ENCODE results near the gene PLET1.
A peak's percentile ranks its signal among the peaks of the same experiment; 100 is the strongest.

The PLET1 gene

DNA sequence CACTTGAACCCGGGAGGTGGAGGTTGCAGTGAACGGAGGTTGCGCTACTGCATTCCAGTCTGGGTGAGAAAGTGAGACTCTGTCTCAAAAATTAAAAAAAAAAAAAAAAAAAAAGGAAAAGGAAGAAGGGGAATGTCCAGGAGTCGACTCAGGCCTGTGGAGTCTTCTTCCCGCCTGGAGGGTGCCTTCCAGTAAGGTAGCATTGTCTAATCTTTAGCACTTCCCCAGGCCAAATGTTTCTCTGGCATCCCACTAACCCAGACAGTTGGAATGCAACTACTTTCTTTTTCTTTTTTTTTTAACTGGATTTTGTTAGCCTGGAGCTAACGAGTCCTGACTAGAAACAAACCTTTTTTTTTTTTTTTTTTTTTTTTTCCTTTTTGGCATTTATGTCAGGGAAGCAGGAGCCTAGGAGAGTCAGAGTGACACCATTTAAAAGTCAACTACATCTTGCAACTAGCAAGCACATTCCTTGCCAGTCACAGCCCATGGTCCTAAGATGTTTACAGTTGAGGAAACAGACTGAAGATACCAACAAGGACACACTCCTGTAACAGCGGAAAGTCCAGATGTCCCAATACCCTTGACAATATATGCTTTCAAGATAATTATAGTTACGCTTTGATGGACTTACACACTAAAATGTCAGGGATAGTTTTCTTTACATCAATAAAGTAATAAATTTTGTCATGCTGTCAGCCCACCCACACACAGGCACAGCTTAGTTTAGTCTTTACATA lies 10.6 kb downstream of the PLET1 start:
- FAIRE-seq: no peak
- DNase-seq (ENCODE audit: extremely low spot score, insufficient read length, low read depth): no peak

GRCh38 chr11:112248201-112248600 lies 12.5 kb downstream of the PLET1 start:
- DNase-seq (ENCODE audit: extremely low spot score, insufficient read length, low read depth): no peak
- no peak for FAIRE-seq

DNA sequence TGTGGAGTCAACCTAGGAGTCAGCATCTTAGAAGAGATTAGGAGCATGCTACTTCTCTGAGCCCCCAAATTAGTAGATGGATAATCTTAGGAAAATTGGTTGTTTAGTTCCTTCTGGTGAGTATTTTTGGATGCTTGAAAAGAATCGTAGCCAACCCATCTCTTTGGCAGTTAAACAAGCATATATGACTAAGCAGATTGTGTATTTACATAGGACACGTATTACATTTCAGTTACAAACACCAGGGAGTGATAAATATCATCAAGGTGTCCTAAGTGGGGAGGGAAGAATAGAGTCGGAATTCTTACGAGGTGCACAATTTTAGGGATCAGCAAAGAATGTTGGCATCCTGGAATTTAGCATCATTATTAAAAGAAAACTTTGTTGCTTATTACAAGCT lies 13.5 kb downstream of the PLET1 start:
- FAIRE-seq: no peak
- no peak for DNase-seq (ENCODE audit: extremely low spot score, insufficient read length, low read depth)

- DNase-seq (ENCODE audit: extremely low spot score, insufficient read length, low read depth): no peak
- FAIRE-seq: no peak
Observed at GRCh38 chr11:112241486-112241885, 19.2 kb downstream of the PLET1 start.

- no peak for FAIRE-seq
Observed at GRCh38 chr11:112238041-112238440, 22.6 kb downstream of the PLET1 start.

GRCh38 chr11:112237451-112237850 lies 23.2 kb downstream of the PLET1 start:
- DNase-seq (ENCODE audit: extremely low spot score, insufficient read length, low read depth): no peak
- no peak for FAIRE-seq

More at GRCh38 chr11:112238041-112238440, 22.6 kb downstream of the PLET1 start:
- DNase-seq (ENCODE audit: extremely low spot score, insufficient read length, low read depth): no peak

DNA sequence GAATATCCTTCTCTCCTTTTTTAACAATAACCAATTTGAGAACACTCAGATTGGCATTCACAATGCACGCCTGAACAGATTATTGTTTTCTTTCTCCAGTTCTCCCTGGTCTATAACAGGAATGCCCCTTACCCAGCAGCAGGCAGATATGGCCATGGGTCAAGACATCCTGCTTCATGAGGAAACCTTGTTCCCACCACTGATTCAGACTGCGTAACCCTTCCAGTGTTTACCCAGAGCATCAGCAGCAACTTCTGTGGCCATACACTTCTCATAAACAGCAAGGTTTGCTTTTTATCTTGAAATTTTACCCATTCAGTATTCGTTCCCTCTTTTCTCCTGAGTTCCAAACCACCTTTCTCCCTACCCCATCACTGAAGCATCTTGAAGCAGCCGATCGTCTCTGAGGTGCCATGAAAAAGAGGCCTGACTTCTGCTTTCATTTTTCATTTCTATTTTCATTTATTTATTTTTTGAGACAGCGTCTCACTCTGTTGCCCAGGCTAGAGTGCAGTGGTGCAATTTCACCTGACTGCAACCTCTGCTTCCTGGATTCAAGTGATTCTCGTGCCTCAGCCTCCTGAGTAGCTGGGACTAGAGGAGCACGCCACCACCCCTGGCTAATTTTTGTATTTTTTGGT lies 24.8 kb downstream of the PLET1 start:
- no peak for DNase-seq (ENCODE audit: extremely low spot score, insufficient read length, low read depth)
- peak; percentile 35 for FAIRE-seq

DNA sequence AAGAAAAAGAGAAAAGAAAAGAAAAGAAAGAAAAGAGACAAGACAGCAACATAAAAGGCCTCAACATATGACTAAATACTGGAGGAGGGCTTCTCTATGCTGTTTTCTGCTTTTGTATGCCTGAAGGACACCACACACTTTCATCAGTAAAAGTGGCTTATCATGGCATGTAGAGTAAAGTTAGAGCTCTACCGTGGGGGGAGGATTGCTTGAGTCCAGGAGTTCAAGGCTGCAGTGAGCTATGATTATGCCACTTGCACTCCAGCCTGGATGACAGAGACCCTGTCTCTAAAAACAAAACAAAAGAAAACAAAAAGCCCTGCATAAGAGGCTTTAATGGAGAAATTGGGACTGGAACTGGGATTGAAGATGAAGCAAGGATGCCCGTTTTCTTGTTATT lies 28.7 kb downstream of the PLET1 start:
- DNase-seq (ENCODE audit: extremely low spot score, insufficient read length, low read depth) (no peak), FAIRE-seq (no peak)

DNA sequence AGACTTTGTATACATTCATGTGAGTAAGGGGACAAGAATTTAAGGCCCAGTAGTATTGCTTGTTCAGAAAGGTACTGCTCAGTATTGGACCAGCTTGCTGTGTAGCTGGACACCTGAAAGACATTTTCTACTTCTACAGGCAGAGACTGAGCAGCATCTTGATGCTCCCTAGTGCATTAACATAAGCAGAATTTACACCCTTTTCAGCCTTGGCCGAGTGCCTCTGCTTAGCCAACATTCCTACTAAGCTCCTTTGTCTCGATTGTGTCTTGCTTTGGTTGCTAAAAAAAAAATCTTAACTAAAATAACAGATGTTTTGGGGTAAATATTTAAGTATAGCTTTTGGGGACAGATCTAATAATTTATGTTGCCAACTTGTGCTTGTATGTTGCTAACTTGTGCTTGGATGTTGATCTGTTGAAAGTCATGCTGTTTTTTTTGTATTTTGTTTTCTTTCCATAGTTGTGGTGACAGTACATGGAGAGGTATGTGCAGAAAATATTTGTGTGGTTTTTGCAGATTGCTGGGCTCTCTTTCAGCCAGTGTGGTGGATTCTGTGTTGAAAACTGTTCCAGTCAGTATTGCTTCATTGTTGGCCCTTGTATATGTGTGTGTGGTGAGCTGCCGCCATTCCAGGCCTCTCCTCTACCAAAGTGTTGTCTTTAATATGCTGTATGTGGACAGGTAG lies 30.8 kb downstream of the PLET1 start:
- DNase-seq (ENCODE audit: extremely low spot score, insufficient read length, low read depth) (no peak), FAIRE-seq (no peak)

DNA sequence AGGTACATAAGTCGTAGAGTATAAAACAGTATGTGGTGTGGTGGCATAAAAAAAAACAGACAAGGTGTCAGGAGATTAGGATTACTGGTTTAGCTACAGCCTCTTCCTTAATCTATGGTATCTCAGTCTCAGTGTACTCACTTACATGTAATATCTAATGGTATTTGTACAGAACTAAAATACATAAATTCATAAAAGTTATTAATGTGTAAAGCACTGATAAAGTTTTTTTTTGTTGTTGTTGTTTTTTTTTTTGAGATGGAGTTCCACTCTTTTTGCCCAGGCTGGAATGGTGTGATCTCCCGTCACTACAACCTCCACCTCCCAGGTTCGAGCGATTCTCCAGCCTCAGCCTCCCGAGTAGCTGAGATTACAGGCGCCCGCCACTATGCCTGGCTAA lies 31.5 kb downstream of the PLET1 start:
- DNase-seq (ENCODE audit: extremely low spot score, insufficient read length, low read depth): no peak
- no peak for FAIRE-seq

- FAIRE-seq: no peak
- DNase-seq (ENCODE audit: extremely low spot score, insufficient read length, low read depth): no peak
Observed at GRCh38 chr11:112228706-112229105, 32.0 kb downstream of the PLET1 start.

GRCh38 chr11:112227471-112227870 lies 33.2 kb downstream of the PLET1 start:
- no peak for FAIRE-seq
- DNase-seq (ENCODE audit: extremely low spot score, insufficient read length, low read depth): no peak

DNA sequence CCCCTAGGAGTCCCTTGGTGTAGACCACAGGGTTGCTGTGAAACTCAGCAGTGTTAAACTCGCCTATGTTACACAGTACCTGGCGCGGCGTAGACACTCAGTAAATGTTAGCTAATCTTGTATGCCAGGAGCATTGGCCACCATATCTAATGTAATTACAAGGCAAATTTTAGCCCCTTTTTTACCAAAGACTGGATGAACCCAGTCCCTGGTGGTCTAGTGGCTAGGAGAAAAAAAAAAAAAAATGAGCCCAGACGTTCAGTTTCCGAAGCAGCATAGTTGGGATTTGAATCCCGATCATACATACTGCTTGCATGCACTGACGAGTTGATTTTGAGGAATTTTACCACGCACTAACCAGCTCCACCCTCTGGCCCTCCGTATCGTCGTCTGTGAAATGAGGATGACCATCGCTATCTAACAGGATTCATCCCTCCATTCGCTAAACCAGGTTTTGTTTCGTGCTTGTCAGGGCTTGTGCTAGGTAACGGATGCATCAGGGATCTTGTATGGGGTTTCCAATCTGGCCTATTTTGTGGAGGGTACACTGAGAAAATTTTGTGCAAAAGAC lies 33.7 kb downstream of the PLET1 start:
- FAIRE-seq (peak; percentile 33), DNase-seq (ENCODE audit: extremely low spot score, insufficient read length, low read depth) (no peak)

DNA sequence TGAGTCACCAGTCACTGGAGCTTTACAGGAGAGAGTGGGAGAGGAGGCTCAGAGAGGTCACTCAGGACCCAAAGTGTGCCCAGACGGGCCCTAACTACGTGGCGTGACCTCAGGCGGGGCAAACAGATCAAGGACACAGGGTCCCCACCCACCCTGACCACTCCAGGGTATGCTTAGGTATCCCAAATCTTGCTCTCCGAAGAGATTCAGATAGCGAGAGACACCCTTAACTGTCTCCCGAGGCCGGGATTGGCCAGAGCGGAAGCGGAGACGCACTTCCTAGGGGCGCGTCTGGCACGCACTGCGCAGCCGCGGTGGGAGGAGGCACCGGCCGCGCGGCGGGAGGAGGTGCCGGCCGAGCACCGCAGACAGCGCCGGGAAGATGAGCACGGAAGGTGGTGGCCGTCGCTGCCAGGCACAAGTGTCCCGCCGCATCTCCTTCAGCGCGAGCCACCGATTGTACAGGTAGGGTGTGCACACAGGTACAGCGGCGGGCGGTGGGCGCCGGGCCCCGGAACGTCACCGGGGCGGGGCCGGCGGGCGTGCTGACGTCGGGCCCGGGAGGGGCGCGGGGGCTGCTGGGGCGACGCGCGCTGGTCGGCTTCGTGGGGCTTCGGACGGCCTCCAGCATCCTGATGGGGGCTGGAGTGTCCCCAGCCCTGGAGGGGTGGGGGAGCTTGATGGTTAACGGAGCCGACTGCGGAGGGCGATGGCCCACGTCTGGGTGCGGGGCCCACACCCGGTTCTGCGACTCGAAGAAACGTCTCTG lies 34.4 kb downstream of the PLET1 start, which contains the start of gene PTS:
PTS (plus strand) TSS at position 367 of the 769 bp plus-strand sequence; CDS start at position 383, 16 bp downstream.
- FAIRE-seq (peak; percentile 83), DNase-seq (ENCODE audit: extremely low spot score, insufficient read length, low read depth) (peak; percentile 97)

- DNase-seq (ENCODE audit: extremely low spot score, insufficient read length, low read depth) (no peak), FAIRE-seq (no peak)
Observed at GRCh38 chr11:112225753-112226061, 35.0 kb downstream of the PLET1 start.

- DNase-seq (ENCODE audit: extremely low spot score, insufficient read length, low read depth): no peak
- FAIRE-seq: no peak
Observed at GRCh38 chr11:112223754-112224532, 36.7 kb downstream of the PLET1 start.

- no peak for FAIRE-seq
Observed at GRCh38 chr11:112223121-112223520, 37.5 kb downstream of the PLET1 start.

DNA sequence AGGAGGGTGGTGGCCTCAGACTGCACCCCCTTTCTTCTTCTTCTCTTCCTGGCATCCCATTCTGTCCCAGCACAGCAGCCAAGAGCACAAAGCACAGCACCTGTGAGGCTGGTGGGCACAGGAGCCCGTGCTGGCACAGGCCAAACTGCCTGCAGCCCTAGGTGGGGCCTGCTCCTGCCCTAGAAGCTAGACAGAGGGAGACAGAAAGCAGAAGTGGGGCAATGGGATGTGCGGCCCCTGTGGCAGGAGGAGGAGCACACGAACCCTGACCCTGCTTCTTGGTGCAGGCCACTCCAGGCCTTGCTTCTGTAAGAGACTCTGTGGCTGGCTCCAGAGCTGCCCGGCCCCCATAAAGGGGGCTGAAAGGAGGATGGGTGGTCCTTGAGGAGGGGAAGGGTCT lies 38.4 kb downstream of the PLET1 start:
- no peak for DNase-seq (ENCODE audit: extremely low spot score, insufficient read length, low read depth)
- no peak for FAIRE-seq

More at GRCh38 chr11:112223121-112223520, 37.5 kb downstream of the PLET1 start:
- no peak for DNase-seq (ENCODE audit: extremely low spot score, insufficient read length, low read depth)

GRCh38 chr11:112221274-112221835 lies 39.3 kb downstream of the PLET1 start:
- FAIRE-seq: no peak
- DNase-seq (ENCODE audit: extremely low spot score, insufficient read length, low read depth): no peak

Data from GM18507 (cell line).